HG03280 (cell line): Measurements from ENCODE around the gene ZPBP2.
"Not testable (repeated sequence)": the region's sequence is repeated elsewhere in the genome, so short reads cannot be mapped to it uniquely, and the experiment has no call there.

Experiments used
- ATAC-seq: cut with Tn5 transposase; IDR thresholded peaks from one replicate; pipeline ENCODE4 v1.9.1; 2021; ENCODE audit warnings: mild to moderate bottlenecking, moderate library complexity; ENCODE audit not compliant: unreplicated experiment

Gene ZPBP2

GRCh38 chr17:39854909-39855308 is 13.1 kb upstream of the ZPBP2 start:
- no peak for ATAC-seq

GRCh38 chr17:39855911-39856649 is 11.9 kb upstream of the ZPBP2 start:
- not testable (repeated sequence) for ATAC-seq

- no peak for ATAC-seq
These were observed 6.8 kb upstream of the ZPBP2 start for GRCh38 chr17:39861235-39861634.

- ATAC-seq, result no peak
These were observed 4.6 kb upstream of the ZPBP2 start for GRCh38 chr17:39863244-39863917.

- no peak for ATAC-seq
These were observed 3.9 kb upstream of the ZPBP2 start, which contains the start of gene IKZF3 for GRCh38 chr17:39863918-39864746. Gene IKZF3, minus strand, starts transcription at chr17:39864312. Its CDS starts 186 bp downstream, at chr17:39864126.

- no peak for ATAC-seq
These were observed 1.8 kb upstream of the ZPBP2 start for GRCh38 chr17:39866013-39866730.

GRCh38 chr17:39867084-39867879 is 720 bp upstream of the ZPBP2 start:
- ATAC-seq, result peak; percentile 58

GRCh38 chr17:39868554-39868942 is 546 bp downstream of the ZPBP2 start:
- ATAC-seq, result no peak

- no peak for ATAC-seq
These were observed 2.8 kb downstream of the ZPBP2 start for GRCh38 chr17:39870776-39871175.

- no peak for ATAC-seq
These were observed 3.8 kb downstream of the ZPBP2 start for GRCh38 chr17:39871801-39872200.

GRCh38 chr17:39872751-39873150 is 4.7 kb downstream of the ZPBP2 start:
- no peak for ATAC-seq

GRCh38 chr17:39886102-39886501 is 18.1 kb downstream of the ZPBP2 start:
- ATAC-seq, result not testable (repeated sequence)

GRCh38 chr17:39887078-39887477 is 19.1 kb downstream of the ZPBP2 start:
- no peak for ATAC-seq

GRCh38 chr17:39889200-39889599 is 21.2 kb downstream of the ZPBP2 start:
- no peak for ATAC-seq

- ATAC-seq, result no peak
These were observed 26.8 kb downstream of the ZPBP2 start for GRCh38 chr17:39894681-39895376.

GRCh38 chr17:39898088-39898487 is 30.1 kb downstream of the ZPBP2 start:
- ATAC-seq, result no peak

GRCh38 chr17:39899215-39899614 is 31.2 kb downstream of the ZPBP2 start:
- no peak for ATAC-seq

- ATAC-seq, result not testable (repeated sequence)
These were observed 34.0 kb downstream of the ZPBP2 start for GRCh38 chr17:39902027-39902426.

- ATAC-seq, result no peak
These were observed 35.3 kb downstream of the ZPBP2 start for GRCh38 chr17:39903158-39903884.
